NB4 (cell line): Measurements from ENCODE around the gene SELENOM.
"Not testable (repeated sequence)": the region's sequence is repeated elsewhere in the genome, so short reads cannot be mapped to it uniquely, and the experiment has no call there.

Experiments
- DNase-seq: peaks from one replicate; pipeline ENCODE4 v3.0.0; 2010; ENCODE audit warnings: low read depth
- H3K4me3 ChIP-seq: one replicate; pipeline ENCODE4 v1.5.1; 2011; ENCODE audit warnings: mild to moderate bottlenecking, low read depth, low read length, moderate library complexity
- MYC ChIP-seq: IDR thresholded peaks from 2 replicates; pipeline ENCODE4 v1.6.1; 2011; ENCODE audit warnings: low read depth, low read length
- POLR2A ChIP-seq: IDR thresholded peaks from 2 replicates; pipeline ENCODE4 v1.6.1; 2011; ENCODE audit warnings: mild to moderate bottlenecking; ENCODE audit not compliant: insufficient read length; ENCODE audit errors: extremely low read depth
- TF ChIP-seq, protein P1 (sequence below): IDR thresholded peaks from one replicate; pipeline ENCODE4 v1.5.1; 2012; ENCODE audit warnings: low read depth, low read length
- TF ChIP-seq, protein P2 (sequence below): IDR thresholded peaks from 2 replicates; pipeline ENCODE4 v1.6.1; 2011; ENCODE audit warnings: low read depth, low read length

Gene SELENOM

DNA sequence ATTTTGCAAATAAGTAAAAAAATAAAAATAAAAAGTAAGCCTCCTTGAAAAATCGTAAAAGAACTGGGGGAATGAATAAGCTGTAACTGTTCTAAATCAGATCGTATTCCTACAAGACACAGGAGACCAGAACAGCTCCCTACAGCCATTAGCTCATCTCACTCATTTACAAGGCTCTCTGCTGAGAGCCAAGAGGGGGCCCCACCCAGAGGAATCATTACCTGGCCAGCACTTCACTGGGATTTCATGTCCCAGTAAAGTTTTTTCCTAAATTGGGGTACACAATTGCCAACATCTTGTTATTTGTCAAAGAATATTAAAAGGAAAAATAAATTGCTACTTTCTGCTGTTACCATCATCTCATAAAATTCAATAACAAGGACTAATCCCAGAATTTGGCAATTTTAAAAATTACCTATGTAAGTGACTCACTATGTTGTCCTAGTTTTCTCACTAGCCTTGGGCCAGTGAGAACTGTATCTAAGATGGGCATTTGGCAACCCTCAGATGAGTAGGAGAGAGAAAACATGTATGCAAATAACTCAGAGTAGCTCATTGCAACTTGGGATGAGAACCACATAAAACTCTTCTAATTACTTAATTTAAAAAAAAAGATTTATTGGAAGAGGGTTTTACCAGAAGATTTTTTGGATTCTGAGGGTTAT, 44.7 kb downstream of the SELENOM start:
- H3K4me3 ChIP-seq: no peak overlapping the region
- no peak for DNase-seq

DNA sequence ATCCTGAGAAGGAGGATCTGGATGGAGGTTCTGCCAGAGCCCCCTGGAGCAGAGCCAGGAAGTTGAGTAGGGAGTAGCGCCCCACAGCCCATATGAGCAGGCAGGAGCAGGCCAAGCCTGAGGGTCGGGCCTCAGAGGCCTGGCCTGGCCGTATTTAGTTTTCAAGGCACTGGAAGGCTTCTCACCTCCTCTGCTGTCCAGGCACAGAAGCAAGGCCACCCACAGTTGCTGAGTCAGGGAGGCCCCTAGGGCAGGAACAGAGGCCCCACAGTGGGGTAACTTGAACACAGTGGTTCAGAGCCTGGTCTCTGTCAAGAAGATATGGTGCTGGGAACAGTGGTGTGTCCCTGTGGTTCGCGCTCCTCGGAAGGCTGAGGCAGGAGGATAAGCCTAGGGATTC, 47.7 kb downstream of the SELENOM start:
- DNase-seq: peak; percentile 13
- H3K4me3 ChIP-seq: not testable (repeated sequence)

More for the DNA sequence above, 44.7 kb downstream of the SELENOM start:
- TF ChIP-seq, protein P1, sequence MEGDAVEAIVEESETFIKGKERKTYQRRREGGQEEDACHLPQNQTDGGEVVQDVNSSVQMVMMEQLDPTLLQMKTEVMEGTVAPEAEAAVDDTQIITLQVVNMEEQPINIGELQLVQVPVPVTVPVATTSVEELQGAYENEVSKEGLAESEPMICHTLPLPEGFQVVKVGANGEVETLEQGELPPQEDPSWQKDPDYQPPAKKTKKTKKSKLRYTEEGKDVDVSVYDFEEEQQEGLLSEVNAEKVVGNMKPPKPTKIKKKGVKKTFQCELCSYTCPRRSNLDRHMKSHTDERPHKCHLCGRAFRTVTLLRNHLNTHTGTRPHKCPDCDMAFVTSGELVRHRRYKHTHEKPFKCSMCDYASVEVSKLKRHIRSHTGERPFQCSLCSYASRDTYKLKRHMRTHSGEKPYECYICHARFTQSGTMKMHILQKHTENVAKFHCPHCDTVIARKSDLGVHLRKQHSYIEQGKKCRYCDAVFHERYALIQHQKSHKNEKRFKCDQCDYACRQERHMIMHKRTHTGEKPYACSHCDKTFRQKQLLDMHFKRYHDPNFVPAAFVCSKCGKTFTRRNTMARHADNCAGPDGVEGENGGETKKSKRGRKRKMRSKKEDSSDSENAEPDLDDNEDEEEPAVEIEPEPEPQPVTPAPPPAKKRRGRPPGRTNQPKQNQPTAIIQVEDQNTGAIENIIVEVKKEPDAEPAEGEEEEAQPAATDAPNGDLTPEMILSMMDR: no peak
- TF ChIP-seq POLR2A: no peak
- TF ChIP-seq, protein P2, sequence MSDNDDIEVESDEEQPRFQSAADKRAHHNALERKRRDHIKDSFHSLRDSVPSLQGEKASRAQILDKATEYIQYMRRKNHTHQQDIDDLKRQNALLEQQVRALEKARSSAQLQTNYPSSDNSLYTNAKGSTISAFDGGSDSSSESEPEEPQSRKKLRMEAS: no peak
- no peak for TF ChIP-seq MYC

DNA sequence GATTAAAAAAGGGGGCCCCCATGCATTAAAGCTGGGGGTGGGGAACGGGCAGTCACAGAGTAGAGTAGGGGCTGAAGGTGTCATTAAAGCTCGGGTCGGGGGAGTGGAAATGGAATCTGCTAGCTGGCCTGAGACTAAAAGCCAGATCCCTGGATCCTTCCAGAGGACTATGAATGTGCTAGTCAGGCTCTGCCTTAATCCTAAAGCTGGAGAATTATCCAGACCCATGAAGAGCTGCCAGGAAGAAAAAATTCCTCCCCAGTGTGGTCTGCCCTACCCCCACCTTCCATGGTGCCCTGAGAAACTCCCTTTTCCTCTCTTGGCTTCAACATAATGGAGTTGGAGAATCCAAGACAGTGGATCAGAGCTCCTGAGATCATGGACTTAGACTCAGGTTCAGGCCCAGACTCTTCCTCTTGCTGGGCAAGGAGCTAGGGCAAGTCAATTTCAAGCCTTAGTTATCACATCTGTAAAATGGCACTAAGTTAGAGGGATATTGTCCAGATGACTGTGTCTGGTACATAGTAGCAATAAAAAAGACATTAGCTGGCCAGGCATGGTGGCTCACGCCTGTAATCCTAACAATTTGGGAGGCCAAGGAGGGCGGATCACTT, 50.3 kb downstream of the SELENOM start:
- no peak overlapping the region for H3K4me3 ChIP-seq
- no peak for TF ChIP-seq MYC
- TF ChIP-seq, protein P2: no peak
- DNase-seq: no peak

DNA sequence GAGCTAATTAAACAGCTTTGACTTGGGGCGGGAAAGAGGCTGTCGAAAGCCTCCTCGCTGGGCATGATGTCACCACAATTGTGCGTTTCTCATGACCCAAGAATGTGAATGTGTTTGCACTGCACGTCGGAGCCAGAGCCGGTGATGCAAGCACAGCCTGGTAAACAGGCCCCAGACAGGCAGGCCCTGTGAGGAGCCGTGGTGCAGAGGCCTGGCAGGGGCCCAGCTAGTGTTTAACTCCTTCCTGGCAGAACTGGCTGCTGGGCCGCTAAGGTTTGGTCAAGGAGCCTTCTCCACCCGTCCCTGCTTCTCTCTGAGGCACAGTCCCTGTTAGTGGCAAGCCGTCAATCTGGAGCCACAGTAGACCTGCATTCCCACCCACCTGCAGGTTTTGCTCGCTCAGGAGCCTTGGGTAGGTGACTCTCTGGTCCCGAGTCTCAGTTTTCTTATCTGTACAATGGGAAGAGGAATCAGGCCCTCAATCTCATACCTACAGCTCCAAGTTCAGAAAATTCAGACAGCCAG, 51.7 kb downstream of the SELENOM start:
- H3K4me3 ChIP-seq: no peak overlapping the region
- TF ChIP-seq MYC: no peak
- TF ChIP-seq, protein P2: no peak
- TF ChIP-seq, protein P1: no peak
- no peak for TF ChIP-seq POLR2A
- DNase-seq: peak; percentile 51

DNA sequence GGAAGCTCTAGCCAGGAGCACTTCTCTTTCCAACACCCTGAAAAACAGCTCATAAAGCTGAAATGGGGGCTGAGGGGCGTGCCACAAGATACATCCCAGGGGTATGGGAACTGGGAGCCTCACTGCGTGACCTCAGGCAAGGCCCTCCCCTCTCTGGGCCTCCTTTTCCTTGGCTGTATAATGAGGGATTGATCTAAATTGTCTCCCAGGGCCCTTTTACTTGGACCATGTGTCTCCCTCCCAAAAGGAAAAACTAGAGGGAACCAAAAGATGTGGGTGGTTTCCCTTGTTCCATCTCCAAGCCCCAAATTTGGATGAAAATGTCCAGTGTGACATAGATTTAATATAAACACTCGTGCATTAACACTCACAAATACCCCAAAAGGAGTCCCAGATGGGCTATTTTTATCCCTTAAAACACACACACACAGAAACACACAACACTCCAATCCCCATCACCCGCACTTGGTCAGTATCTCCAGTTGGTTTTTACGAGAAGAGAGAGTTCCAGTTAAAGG, 52.2 kb downstream of the SELENOM start:
- TF ChIP-seq MYC (no peak), POLR2A (no peak)
- TF ChIP-seq, protein P2: no peak
- TF ChIP-seq, protein P1: no peak
- DNase-seq: no peak
- H3K4me3 ChIP-seq: no peak overlapping the region
